GM21367 (cell line): ENCODE results near the gene NIT2.
A peak's percentile ranks its signal among the peaks of the same experiment; 100 is the strongest.
"Not testable (repeated sequence)": the region's sequence is repeated elsewhere in the genome, so short reads cannot be mapped to it uniquely, and the experiment has no call there.

ENCODE experiments used
- ATAC-seq: cut with Tn5 transposase; IDR thresholded peaks from one replicate; pipeline ENCODE4 v1.9.1; 2021; ENCODE audit not compliant: unreplicated experiment

The NIT2 gene

GRCh38 chr3:100334488-100335351, at the start of gene NIT2:
TSS of gene NIT2 (plus strand) at chr3:100334757. CDS start at chr3:100334792, 35 bp downstream.
- peak; percentile 96 for ATAC-seq

- no peak for ATAC-seq
These were observed 46.2 kb upstream of the NIT2 start for GRCh38 chr3:100288288-100288894.

GRCh38 chr3:100289339-100289738, 45.2 kb upstream of the NIT2 start:
- ATAC-seq = no peak

GRCh38 chr3:100295089-100295488, 39.5 kb upstream of the NIT2 start:
- ATAC-seq = no peak

- no peak for ATAC-seq
These were observed 36.8 kb upstream of the NIT2 start for GRCh38 chr3:100297784-100298183.

GRCh38 chr3:100299016-100299415, 35.5 kb upstream of the NIT2 start:
- no peak for ATAC-seq

GRCh38 chr3:100306695-100307094, 27.9 kb upstream of the NIT2 start:
- no peak for ATAC-seq

GRCh38 chr3:100310355-100310965, 24.1 kb upstream of the NIT2 start:
- ATAC-seq = no peak

- ATAC-seq = no peak
These were observed 23.5 kb upstream of the NIT2 start for GRCh38 chr3:100311011-100311410.

- ATAC-seq = peak; percentile 70
These were observed 17.9 kb upstream of the NIT2 start for GRCh38 chr3:100316641-100317069.

GRCh38 chr3:100317912-100318311, 16.6 kb upstream of the NIT2 start:
- ATAC-seq = peak; percentile 69

GRCh38 chr3:100319951-100320350, 14.6 kb upstream of the NIT2 start:
- ATAC-seq = no peak

- ATAC-seq = no peak
These were observed 10.5 kb upstream of the NIT2 start for GRCh38 chr3:100324044-100324443.

- ATAC-seq = no peak
These were observed 8.7 kb upstream of the NIT2 start for GRCh38 chr3:100325827-100326226.

- not testable (repeated sequence) for ATAC-seq
These were observed 7.2 kb upstream of the NIT2 start for GRCh38 chr3:100327377-100327776.

GRCh38 chr3:100329800-100330489, 4.6 kb upstream of the NIT2 start:
- ATAC-seq = no peak

GRCh38 chr3:100330651-100331050, 3.9 kb upstream of the NIT2 start:
- no peak for ATAC-seq

GRCh38 chr3:100331660-100332059, 2.9 kb upstream of the NIT2 start:
- no peak for ATAC-seq

GRCh38 chr3:100333051-100333450, 1.5 kb upstream of the NIT2 start:
- no peak for ATAC-seq

GRCh38 chr3:100333970-100334487, 528 bp upstream of the NIT2 start:
- ATAC-seq = no peak

- peak; percentile 41 for ATAC-seq
These were observed 877 bp downstream of the NIT2 start for GRCh38 chr3:100335434-100335833.
